ENCODE results near the gene GNG13.

DNA sequence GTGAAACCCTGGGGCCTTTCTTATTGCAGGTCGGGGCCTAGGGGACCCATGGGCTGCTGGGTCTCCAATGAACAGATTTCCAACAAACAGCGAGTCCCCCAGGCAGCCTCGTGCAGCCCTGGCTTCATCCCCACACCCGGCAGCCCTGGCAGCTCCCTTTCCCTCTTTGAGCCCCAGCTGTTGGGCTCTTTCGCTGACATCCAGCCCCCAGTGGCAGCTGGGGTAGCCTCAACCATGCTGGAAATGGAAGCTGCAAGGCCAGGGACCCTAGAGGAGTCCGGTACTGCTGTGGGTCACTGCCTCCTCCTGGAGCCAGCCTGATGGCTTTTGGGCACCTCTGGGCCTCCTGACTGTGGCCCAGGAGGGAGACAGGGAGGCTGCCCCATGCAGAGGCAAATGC, 18.3 kb downstream of the GNG13 start:
- no peak for TF ChIP-seq POLR2A (IDR thresholded peaks at IDR 0.05)
- TF ChIP-seq, protein P1, sequence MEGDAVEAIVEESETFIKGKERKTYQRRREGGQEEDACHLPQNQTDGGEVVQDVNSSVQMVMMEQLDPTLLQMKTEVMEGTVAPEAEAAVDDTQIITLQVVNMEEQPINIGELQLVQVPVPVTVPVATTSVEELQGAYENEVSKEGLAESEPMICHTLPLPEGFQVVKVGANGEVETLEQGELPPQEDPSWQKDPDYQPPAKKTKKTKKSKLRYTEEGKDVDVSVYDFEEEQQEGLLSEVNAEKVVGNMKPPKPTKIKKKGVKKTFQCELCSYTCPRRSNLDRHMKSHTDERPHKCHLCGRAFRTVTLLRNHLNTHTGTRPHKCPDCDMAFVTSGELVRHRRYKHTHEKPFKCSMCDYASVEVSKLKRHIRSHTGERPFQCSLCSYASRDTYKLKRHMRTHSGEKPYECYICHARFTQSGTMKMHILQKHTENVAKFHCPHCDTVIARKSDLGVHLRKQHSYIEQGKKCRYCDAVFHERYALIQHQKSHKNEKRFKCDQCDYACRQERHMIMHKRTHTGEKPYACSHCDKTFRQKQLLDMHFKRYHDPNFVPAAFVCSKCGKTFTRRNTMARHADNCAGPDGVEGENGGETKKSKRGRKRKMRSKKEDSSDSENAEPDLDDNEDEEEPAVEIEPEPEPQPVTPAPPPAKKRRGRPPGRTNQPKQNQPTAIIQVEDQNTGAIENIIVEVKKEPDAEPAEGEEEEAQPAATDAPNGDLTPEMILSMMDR (IDR thresholded peaks at IDR 0.05) = no peak

Data from body of pancreas (tissue), 4 donors.